HepG2 (cell line): Measurements from ENCODE around the gene EPHX1. TPM values are rescaled to one million over a fixed set of nuclear protein-coding genes. Genes with fewer than 3 reads are reported as not detected.

Experiments used
- BRF2 ChIP-seq: sonication (generic); formaldehyde crosslinking; IDR thresholded peaks from 2 replicates; pipeline ENCODE4 v1.8.1; 2022; ENCODE audit warnings: mild to moderate bottlenecking, missing genetic modification reagents
- DDIT3 ChIP-seq: sonication (generic); formaldehyde crosslinking; IDR thresholded peaks from 2 replicates; pipeline ENCODE4 v1.4.0; 2020; ENCODE audit warnings: mild to moderate bottlenecking, missing genetic modification reagents
- MXD1 ChIP-seq: sonication (generic); formaldehyde crosslinking; IDR thresholded peaks from 2 replicates; pipeline ENCODE4 v1.4.0; 2020; ENCODE audit warnings: mild to moderate bottlenecking, missing genetic modification reagents
- POLR2G ChIP-seq: fragments of 200-400 bp; formaldehyde crosslinking; IDR thresholded peaks from 2 replicates; pipeline ENCODE4 v1.6.1; 2018; ENCODE audit warnings: mild to moderate bottlenecking, low read depth, low read length, moderate library complexity
- RFX1 ChIP-seq: fragments of 450-650 bp; IDR thresholded peaks from 2 replicates; pipeline ENCODE4 v1.6.1; 2017
- THAP11 ChIP-seq: IDR thresholded peaks from 2 replicates; pipeline ENCODE4 v1.6.1; 2016; ENCODE audit warnings: missing biosample characterization, missing genetic modification reagents
- YY1 ChIP-seq: IDR thresholded peaks from 2 replicates; pipeline ENCODE4 v1.6.1; 2011; ENCODE audit warnings: low read length, low read depth, moderate library complexity, mild to moderate bottlenecking; ENCODE audit not compliant: insufficient read depth, insufficient replicate concordance
- ZBTB26 ChIP-seq: IDR thresholded peaks from 2 replicates; pipeline ENCODE4 v1.6.1; 2016; ENCODE audit warnings: missing compliant biosample characterization, missing genetic modification reagents, borderline replicate concordance
- ZFP91 ChIP-seq: sonication (generic); formaldehyde crosslinking; IDR thresholded peaks from 2 replicates; pipeline ENCODE4 v1.9.0; 2022; ENCODE audit warnings: missing genetic modification reagents, mild to moderate bottlenecking, borderline replicate concordance
- ZFX ChIP-seq: sonication (generic); formaldehyde crosslinking; IDR thresholded peaks from 2 replicates; pipeline ENCODE4 v1.4.0; 2020; ENCODE audit warnings: mild to moderate bottlenecking, low read depth, missing genetic modification reagents, moderate library complexity
- ZNF12 ChIP-seq: sonication (generic); formaldehyde crosslinking; IDR thresholded peaks from 2 replicates; pipeline ENCODE4 v1.5.0; 2020; ENCODE audit warnings: missing genetic modification reagents
- ZNF343 ChIP-seq: sonication (generic); formaldehyde crosslinking; IDR thresholded peaks from 2 replicates; pipeline ENCODE4 v1.4.0; 2020; ENCODE audit warnings: mild to moderate bottlenecking, missing genetic modification reagents
- ZNF44 ChIP-seq: sonication (generic); formaldehyde crosslinking; IDR thresholded peaks from 2 replicates; pipeline ENCODE4 v1.5.1; 2020; ENCODE audit warnings: mild to moderate bottlenecking, missing genetic modification reagents
- ZNF572 ChIP-seq: sonication (generic); formaldehyde crosslinking; IDR thresholded peaks from 2 replicates; pipeline ENCODE4 v1.5.1; 2020; ENCODE audit warnings: mild to moderate bottlenecking, missing genetic modification reagents
- ZNF687 ChIP-seq: sonication (generic); formaldehyde crosslinking; IDR thresholded peaks from 2 replicates; pipeline ENCODE4 v1.5.1; 2020; ENCODE audit warnings: mild to moderate bottlenecking, missing genetic modification reagents, moderate library complexity
- ZNF770 ChIP-seq: sonication (generic); formaldehyde crosslinking; IDR thresholded peaks from 2 replicates; pipeline ENCODE4 v1.5.0; 2020; ENCODE audit warnings: mild to moderate bottlenecking, missing genetic modification reagents
- ZSCAN9 ChIP-seq: IDR thresholded peaks from 2 replicates; pipeline ENCODE4 v1.6.1; 2016; ENCODE audit warnings: borderline replicate concordance
- polyA plus RNA-seq, 8 experiments: library from polyadenylated mRNA; depleted of rRNA in 3 of 8; stranded (reverse) in 7 of 8; unstranded in 1 of 8; fragments of >200 nt; fragmentation: Illumina TruSeq in 4 of 8; extraction: Trizol in 4 of 8; gene quantifications; 2 replicates each; pipeline versions ENCODE4 v1.2.1 to v1.2.3, GENCODE V29; 2011 to 2016; ENCODE audit warnings: low read depth in 4 of 8, missing spikeins in 1 of 8, mixed read lengths in 1 of 8; ENCODE audit not compliant: insufficient read depth in 1 of 8
- total RNA-seq, 5 experiments: library from RNA; depleted of rRNA; stranded (reverse); fragments of >200 nt; fragmentation: Illumina TruSeq; extraction: Trizol; gene quantifications; 2 replicates each; pipeline ENCODE4 v1.2.3, GENCODE V29; 2016; ENCODE audit warnings: low read depth in 1 of 5

The EPHX1 gene
- total and polyA plus RNA-seq, 2 of the 13 experiments (the other 11 are each of a cell fraction or from before 2014, with no cell fraction given): 27.7 to 36.5 TPM

GRCh38 chr1:225809842-225810578 is at the start of gene EPHX1 (continued):
- TF ChIP-seq ZNF12 (CRISPR knock-in tag) (0 out of 2 replicates have a peak, but pooled peaks have one; percentile 22), ZSCAN9 (CRISPR knock-in tag) (peak; percentile 78; the same call in 1 of the 2 replicates), ZNF343 (CRISPR knock-in tag) (0 out of 2 replicates have a peak, but pooled peaks have one; percentile 28), YY1 (peak; percentile 13), ZNF770 (CRISPR knock-in tag) (peak; percentile 83; the same call in 1 of the 2 replicates), MXD1 (CRISPR knock-in tag) (peak; percentile 67; the same call in 1 of the 2 replicates), RFX1 (no peak), THAP11 (CRISPR knock-in tag) (no peak), ZFP91 (CRISPR knock-in tag) (peak; percentile 80), ZFX (CRISPR knock-in tag) (peak; percentile 72), POLR2G (peak; percentile 89), ZNF572 (CRISPR knock-in tag) (0 out of 2 replicates have a peak, but pooled peaks have one; percentile 59), ZNF44 (CRISPR knock-in tag) (no peak), ZBTB26 (CRISPR knock-in tag) (0 out of 2 replicates have a peak, but pooled peaks have one; percentile 28), DDIT3 (no peak), ZNF687 (CRISPR knock-in tag) (peak; percentile 59), BRF2 (CRISPR knock-in tag) (0 out of 2 replicates have a peak, but pooled peaks have one; percentile 24)
